A549 (cell line): Measurements from ENCODE around the gene EIF2B2.

Source experiments
- CBX2 ChIP-seq: fragments of 200-600 bp; sonication (generic); IDR thresholded peaks from 2 replicates; pipeline ENCODE4 v1.6.1; 2016; ENCODE audit warnings: low read depth, mild to moderate bottlenecking, borderline replicate concordance
- EP300 ChIP-seq, 2 experiments: fragments of >200 bp; sonication (Bioruptor Twin); formaldehyde crosslinking; IDR thresholded peaks; 2 replicates in 1 of 2; 3 replicates in 1 of 2; pipeline ENCODE4 v1.6.1; 2016 to 2017
- JUN ChIP-seq, 2 experiments: fragments of >200 bp; sonication (Bioruptor Twin); formaldehyde crosslinking; IDR thresholded peaks; 2 replicates in 1 of 2; 3 replicates in 1 of 2; pipeline ENCODE4 v1.6.1; 2016 to 2017
- NFE2L2 ChIP-seq: fragments of 150-350 bp; conservative IDR thresholded peaks from 2 replicates; pipeline ENCODE4 v1.6.1; 2014; ENCODE audit warnings: low read length
- PHF8 ChIP-seq: fragments of 200-600 bp; sonication (generic); IDR thresholded peaks from 2 replicates; pipeline ENCODE4 v1.6.1; 2016; ENCODE audit warnings: low read depth, mild to moderate bottlenecking, antibody characterized with exemption, moderate library complexity, borderline replicate concordance
- POLR2A ChIP-seq: IDR thresholded peaks from 2 replicates; pipeline ENCODE4 v1.6.1; 2012; ENCODE audit warnings: mild to moderate bottlenecking, low read length
- RNF2 ChIP-seq: fragments of 200-600 bp; sonication (generic); IDR thresholded peaks from 2 replicates; pipeline ENCODE4 v1.6.1; 2016; ENCODE audit warnings: low read depth, mild to moderate bottlenecking, antibody characterized with exemption, moderate library complexity, borderline replicate concordance
- TF ChIP-seq, protein P1 (sequence below): fragments of >200 bp; sonication (Bioruptor Twin); formaldehyde crosslinking; IDR thresholded peaks from 3 replicates; pipeline ENCODE4 v1.5.1; 2016
- TF ChIP-seq, protein P2 (sequence below): IDR thresholded peaks from 2 replicates; pipeline ENCODE4 v1.6.1; 2012

DNA sequence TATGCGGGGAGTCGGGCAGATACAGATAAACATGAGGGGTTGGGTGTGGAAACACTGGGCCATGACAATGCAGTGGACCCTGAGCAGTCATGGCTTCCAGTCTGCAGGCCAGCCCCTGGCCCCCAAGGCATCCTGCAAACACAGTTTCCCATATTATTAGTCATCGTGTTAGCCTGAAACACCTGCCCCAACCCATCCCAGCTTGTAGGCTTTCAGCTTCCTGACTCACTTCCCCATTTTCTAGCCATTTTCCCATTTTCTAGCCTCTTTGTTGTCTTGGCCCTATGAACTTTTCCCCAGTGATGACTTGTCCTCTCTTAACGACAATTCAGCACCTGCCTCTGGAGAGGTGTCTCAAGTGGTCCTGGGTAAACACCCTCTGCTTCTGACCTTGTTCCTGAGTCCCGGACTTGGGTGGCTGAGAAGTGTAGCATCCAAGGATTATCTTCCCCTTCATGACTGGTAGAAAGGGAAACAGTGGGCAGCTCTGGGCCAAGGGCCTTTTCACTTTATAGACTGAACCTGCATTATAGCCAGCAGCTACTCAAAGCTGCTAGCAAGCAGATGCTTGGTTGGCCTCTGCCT, 43.0 kb upstream of the EIF2B2 start:
- TF ChIP-seq, protein P1, sequence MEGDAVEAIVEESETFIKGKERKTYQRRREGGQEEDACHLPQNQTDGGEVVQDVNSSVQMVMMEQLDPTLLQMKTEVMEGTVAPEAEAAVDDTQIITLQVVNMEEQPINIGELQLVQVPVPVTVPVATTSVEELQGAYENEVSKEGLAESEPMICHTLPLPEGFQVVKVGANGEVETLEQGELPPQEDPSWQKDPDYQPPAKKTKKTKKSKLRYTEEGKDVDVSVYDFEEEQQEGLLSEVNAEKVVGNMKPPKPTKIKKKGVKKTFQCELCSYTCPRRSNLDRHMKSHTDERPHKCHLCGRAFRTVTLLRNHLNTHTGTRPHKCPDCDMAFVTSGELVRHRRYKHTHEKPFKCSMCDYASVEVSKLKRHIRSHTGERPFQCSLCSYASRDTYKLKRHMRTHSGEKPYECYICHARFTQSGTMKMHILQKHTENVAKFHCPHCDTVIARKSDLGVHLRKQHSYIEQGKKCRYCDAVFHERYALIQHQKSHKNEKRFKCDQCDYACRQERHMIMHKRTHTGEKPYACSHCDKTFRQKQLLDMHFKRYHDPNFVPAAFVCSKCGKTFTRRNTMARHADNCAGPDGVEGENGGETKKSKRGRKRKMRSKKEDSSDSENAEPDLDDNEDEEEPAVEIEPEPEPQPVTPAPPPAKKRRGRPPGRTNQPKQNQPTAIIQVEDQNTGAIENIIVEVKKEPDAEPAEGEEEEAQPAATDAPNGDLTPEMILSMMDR, result no peak
- TF ChIP-seq EP300 (IDR thresholded peaks at IDR 0.05) (no peak), POLR2A (no peak), CBX2 (no peak), RNF2 (no peak), PHF8 (no peak), NFE2L2 (no peak), JUN (IDR thresholded peaks at IDR 0.05) (no peak)
- TF ChIP-seq, protein P2, sequence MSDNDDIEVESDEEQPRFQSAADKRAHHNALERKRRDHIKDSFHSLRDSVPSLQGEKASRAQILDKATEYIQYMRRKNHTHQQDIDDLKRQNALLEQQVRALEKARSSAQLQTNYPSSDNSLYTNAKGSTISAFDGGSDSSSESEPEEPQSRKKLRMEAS, result no peak
